Esophagus mucosa (tissue), 1 donor: ENCODE results near the gene TMC1. TPM values are rescaled to one million over a fixed set of nuclear protein-coding genes. Genes with fewer than 3 reads are reported as not detected.

ENCODE experiments used
- ATAC-seq: fragments of 200-7000 bp; cut with Tn5 transposase; one replicate; pipeline ENCODE4 v1.9.1; 2020
- total RNA-seq: library from RNA; stranded (reverse); gene quantifications from one replicate; pipeline ENCODE4 v1.2.4, GENCODE V29; 2023
- donor health status: DM: yes; HTN: yes; CAD: no.

The TMC1 gene
- total RNA-seq, 1 donor from 2014 or later = 3.3 TPM

DNA sequence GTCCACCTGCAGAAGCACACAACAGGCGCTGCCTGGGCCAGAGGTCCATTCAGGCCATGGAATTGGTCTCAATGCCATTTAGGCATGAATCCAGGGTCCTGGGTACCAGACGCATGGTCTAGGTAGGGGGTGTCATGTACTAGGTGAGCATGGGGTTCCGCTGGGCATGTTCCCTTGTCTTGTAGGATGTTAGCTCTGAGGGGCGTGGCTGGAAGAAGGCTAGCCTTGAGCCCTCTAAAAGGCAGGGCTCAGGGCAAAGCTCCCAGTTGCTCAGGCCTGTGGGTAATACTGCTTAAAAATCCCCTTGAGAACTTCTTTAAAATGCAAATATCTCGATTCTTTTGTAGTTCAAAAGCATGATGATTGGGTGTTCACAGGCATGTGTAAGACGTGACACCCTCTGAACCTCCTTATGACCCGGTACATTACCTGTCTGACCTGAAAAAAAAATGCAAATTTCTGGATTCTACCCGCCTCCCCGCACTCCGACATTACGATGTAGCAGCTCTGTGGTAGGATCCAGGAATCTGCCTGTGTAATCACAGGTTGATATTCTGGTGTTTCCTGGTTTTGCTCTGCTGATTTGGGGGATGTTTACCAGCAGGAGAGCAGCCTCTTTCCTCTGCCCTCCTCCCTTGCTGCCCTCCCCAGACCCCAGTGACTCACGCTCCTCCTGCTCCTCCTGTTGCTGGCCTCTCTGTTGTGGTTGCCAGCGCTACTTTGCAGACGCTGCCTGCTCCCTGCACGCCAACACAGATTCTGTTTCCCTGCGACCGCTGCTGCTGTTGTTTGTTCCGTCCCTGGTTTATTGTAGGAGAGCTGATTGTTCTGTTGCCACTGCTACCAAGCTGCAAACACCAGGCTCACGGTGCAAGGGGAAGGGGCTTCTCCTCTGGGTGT is 5.7 kb downstream of the TMC1 start:
- ATAC-seq = peak; percentile 83

DNA sequence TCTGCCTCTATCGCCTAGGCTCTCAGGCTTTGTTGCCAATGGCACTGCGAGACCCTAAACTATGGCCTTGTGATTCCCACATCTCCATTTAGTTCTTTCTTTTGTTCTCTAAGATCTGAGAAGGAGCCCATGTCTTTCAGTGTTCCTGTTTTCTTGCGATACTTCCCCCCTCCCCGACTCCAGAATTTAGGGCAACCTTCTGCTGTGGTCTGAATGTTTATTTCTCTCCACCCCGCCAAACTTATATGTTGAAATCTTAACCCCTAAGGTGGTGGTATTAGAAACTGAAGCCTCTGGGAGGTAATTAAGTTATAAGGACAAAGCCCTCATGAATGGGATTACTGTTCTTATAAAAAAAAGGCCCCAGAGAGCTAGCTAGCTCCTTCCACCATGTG is 6.4 kb downstream of the TMC1 start:
- no peak for ATAC-seq

DNA sequence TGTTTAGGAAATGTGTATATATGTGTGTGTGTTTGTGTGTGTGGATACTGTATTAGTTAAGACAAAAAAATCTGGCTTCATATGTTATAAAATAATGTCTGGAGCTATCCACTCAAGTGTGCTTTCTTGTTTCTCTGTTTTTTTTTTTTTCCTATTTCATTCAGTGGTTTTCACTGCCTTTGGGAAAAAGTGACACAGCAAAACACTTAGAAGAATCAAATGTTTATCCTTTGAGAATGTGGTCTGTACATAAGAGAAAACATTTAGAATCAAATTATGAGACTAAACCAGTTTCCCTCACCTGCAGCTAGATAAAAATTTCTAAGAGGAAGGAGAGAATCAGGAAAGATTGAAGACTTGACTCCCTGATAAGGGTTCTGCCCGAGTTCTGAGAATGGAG is 8.1 kb downstream of the TMC1 start:
- no peak for ATAC-seq

DNA sequence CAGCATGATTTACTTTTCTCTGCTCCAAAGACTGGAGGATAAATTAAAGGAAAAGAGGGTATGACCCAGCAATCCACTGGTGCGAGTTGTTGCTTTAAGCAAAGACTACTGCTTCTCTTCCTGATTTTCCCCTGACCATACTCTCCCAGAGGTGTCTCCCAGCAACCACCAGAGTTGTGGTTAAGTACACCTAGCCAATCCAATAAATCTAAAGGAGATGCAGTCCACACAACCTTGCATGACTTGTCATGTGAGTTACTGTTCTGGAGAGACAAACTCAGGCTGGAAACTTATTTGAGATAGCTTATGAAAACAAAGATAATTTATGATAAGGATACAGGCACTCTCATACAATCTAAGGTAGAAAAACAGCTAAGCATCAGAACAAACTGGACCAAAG is 11.9 kb downstream of the TMC1 start:
- no peak for ATAC-seq

DNA sequence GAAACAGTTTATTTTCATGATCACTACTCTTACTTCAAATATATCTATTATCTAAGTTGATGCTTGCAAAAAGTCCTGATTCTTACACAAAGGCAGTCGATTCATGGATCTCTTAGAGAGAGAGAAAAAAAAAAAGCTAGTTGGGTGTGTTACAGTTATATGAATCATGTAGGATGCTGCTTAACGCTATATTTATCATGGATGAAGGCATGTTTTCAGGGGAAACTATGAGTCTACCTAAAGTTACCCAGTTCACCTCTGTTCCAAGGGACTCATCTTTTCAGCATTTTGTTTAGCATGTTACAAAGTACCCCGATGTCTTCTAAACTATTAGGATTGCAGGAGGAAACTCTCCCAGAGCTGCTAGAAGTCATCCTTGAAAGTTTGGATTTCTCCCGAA is 13.5 kb downstream of the TMC1 start:
- ATAC-seq = no peak

DNA sequence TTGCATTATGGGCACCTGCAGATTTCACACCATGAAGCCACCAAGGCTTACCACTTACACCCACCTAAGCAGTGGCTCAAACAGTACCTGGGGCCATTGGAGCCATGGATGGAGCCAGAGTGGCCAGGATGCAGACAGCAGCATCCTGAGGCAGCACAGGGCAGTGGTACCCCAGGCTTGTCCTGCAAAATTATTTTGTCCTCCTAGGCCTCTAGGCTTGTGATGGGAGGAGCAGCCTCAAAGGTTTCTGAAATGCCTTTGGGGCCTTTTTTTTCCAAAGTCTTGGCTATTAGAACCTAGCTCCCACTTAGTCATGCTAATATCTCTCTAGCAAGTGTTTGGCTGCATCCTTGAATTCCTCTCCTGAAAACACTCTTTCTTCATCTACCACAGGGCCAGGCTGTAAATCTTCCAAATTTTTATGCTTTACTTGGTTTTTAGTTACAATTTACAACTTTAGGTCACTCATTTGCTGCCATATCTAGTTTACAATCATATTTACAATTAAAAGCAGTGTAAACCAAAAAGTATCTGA is 15.7 kb downstream of the TMC1 start:
- ATAC-seq = no peak

DNA sequence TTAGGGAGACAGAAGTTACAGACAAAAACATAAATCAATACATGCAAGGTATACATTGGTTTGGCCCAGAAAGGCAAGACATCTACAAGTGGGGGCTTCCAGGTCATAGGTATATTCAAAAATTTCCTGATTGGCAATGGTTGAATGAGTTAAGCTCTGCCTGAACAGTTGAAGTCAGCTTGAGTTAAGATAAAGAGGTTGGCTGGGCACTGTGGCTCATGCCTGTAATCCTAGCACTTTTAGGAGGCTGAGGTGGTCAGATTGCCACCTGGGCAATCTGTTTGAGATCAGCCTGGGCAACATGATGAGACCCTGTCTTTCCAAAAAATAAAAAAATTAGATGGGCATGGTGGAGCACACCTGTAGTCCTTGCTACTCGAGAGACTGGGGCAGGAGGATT is 16.3 kb downstream of the TMC1 start:
- no peak for ATAC-seq

DNA sequence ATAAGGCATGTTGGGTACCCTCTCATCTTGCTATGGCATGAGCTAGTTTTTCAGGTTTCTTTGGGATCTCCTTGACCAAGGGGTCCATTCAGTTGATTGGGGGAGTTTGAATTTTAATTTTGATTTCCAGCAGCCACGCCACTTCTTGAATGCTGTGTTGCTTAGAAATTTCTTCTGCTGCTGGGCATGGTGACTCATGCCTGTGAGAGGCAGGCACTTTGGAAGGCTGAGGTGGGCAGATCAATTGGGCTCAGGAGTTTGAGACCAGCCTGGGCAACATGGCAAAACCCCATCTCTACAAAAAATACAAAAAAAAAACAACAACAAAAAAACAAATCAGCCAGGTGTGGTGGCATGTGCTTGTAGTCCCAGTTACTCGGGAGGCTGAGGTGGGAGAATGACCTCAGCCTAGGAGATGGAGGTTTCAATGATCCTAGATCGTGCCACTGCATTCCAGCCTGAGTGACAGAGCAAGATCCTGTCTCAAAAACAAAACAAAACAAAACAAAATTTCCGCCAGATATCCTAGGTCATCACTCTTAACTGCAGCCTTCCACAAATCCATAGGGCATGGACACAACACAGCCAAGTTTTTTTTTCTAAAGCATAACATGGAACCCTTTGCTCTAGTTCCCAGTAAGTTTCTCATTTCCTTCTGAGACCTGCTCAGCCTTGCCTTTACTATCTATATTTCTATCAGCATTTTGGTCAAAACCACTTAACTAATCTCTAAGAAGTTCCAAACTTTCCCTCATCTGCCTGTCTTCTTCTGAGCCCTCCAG is 17.7 kb downstream of the TMC1 start:
- no peak for ATAC-seq

DNA sequence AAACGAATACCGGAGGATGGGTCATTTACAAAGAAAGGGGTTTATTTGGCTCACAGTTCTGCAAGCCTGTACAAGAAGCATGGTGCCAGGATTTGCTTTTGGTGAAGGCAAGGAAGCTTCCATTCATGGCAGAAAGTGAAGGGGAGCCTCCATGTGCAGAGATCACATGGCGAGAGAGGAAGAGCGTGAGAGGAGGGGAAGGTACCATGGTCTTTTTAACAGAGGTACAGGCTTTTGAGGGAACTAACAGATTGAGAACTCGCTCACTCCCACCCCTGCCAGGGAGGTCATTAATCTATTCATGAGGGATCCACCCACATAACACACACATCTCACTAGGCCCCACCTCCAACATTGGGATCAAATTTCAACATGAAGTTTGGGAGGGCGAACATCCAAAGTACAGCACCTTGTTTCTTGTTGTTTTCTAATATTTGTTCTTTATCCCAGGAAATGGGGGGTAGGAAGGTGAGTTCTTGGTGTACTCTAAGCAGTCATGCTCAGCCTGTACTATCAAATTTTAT is 18.5 kb downstream of the TMC1 start:
- ATAC-seq = peak; percentile 14

DNA sequence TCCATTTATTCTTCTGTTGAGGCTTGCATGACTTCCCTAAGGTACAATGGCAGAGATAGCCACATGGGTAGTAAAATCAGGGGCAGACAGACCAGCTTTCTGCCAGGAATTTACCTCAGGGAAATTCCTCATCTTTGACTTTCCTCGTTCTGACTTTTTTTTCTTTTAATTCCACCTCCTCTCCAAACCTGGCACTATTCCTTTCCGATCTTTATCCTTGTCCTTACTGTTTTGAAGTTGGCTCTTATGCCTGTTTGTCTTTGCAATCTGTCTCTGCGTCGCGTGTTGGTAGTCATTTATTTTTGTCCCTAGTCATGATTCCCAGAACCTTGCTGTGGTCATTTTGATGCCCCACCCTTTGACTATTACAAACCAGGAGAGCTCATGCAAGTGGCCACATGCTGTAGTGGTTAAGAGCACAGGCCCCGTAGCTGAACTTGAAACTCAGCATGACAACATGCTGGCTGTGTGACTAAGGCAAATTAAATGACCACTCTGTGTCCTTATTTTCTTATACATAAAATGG is 19.0 kb downstream of the TMC1 start:
- ATAC-seq = peak; percentile 80

DNA sequence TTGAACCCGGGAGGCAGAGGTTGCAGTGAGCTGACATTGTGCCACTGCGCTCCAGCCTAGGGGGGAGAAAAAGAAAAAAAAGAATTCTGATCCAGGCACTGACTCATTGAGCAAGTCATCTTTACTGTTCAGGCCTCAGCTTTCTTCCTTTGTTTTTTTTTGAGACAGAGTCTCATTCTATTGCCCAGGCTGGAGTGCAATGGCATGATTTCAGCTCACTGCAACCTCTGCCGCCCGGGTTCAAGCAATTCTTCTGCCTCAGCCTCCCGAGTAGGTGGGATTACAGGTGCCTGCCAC is 21.1 kb downstream of the TMC1 start:
- ATAC-seq = peak; percentile 79

DNA sequence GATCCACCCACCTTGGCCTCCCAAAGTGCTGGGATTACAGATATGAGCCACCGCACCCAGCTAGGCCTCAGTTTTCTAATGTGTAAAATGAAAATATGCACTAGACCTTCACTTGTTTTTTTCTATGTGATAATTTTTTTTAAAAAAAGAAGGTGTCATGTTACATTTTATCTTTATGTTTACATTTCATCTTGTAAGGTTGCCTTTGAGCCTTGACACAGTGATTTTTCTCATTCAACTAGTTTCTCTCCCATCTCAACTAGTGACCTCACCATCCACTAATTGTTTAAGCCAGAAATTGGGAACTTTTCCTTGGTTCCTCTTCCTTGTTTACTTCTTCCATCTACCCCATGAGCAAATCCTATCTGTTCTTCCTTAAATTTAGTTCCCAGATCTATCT is 21.5 kb downstream of the TMC1 start:
- no peak for ATAC-seq

DNA sequence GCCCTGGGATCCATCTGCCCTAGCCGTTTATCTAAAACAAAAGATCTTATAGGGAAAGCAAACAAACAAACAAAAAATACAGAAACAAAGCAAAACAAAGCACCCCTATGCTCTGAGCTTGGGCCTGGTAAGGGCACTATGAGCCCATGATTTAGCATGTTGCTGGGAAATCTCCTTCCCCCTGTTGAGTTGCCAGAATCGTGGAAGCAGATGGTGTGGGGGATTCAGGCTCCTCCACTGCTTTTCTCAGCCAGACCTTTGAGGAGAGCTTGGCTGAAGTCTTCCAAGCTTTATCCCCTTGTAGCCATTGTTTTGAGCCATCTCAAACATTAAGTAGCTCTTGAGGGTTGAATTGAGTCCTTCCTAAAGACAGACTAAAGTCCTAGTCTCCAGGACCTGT is 29.9 kb downstream of the TMC1 start:
- ATAC-seq = no peak

DNA sequence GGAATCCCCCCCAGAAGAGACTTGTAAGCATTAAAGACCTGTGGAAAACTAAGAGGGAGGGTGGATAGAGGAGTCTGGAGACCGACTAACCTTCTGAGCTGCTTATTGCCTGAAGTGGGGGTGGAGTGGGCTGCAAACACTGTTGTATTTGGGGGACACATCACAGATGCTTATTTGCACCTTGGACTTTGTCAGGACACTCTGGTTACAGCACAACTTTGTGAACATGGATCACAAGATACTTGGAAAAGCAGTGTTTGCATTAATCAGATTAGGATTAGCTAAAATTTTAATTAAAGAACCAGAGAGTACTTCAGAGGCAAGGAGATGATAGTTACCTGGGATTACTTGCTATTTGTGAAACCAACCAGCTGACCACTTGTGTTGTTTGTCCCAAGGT is 30.9 kb downstream of the TMC1 start:
- ATAC-seq = no peak

DNA sequence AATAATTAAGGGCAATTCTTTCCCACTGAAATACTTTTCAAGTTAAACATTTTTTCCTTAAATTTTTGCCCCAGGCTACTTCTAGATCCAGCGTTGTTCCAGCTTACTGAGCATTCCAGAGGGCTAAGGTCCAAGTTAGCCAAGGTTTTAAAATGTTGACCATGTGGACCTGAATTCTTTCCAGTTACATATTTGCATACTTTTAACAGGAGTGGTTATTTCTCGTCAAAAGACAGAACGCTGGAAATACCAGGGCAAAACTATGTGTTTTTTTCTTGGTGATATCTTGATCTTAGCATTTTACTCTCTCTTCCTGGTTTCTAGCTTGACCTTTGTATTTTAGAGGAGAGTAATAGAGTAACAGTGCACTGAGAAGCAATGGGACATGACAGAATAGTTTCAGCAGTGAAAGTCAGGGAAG is 32.8 kb downstream of the TMC1 start:
- ATAC-seq = no peak

DNA sequence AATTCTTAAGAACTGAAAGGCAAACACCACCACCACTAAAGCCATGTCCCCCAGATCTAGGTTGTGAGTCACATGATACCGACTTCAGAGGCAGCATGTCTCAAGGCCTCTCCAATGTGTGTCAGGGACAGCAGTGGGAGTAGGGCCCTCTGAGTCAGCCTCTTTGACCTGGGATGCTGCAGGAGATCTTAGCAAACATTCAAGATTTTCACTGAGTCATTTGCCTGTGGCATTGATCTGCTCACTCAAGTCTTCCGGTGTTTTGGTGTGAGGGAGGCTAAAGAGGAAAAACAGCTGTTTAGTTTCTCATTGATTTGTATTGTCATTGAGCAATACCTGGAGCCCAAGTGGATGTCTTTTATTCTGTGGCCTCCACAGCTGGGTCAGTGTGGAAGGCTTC is 36.1 kb downstream of the TMC1 start:
- ATAC-seq = peak; percentile 98

DNA sequence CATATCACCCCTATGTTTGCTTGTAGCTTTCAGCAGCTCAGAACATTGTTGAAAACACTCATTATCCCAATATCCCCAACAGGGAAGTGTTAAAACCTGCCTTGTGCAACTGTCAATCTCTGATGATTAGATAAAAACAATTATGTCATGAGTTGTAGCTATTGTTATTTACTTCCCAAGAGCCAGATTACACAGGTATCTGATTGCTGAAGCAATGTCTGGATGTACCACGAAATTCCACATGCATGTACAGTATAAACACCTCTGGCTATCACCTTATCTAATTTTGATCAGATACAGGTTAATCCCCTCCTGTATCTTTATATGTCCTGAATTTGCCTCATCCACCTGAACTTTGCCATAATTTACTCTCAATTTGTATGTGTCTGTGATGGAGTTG is 38.7 kb downstream of the TMC1 start:
- ATAC-seq = no peak

DNA sequence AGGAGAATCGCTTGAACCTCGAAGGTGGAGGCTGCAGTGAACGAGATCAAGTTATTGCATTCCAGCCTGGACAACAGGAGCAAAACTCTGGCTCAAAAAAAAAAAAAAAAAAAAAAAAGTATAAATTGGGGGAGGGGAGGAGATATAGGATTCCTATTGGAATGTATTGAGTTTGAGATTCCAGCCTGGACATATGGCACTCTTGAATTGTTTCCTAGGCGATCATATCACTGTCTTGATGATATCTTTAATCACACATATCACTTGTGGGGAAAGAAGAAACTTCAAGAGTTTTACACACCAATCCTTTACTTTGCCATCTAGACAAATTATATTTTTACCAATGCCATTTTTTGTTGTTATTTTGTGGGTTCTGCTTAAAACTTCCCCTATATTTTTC is 42.4 kb downstream of the TMC1 start:
- no peak for ATAC-seq

DNA sequence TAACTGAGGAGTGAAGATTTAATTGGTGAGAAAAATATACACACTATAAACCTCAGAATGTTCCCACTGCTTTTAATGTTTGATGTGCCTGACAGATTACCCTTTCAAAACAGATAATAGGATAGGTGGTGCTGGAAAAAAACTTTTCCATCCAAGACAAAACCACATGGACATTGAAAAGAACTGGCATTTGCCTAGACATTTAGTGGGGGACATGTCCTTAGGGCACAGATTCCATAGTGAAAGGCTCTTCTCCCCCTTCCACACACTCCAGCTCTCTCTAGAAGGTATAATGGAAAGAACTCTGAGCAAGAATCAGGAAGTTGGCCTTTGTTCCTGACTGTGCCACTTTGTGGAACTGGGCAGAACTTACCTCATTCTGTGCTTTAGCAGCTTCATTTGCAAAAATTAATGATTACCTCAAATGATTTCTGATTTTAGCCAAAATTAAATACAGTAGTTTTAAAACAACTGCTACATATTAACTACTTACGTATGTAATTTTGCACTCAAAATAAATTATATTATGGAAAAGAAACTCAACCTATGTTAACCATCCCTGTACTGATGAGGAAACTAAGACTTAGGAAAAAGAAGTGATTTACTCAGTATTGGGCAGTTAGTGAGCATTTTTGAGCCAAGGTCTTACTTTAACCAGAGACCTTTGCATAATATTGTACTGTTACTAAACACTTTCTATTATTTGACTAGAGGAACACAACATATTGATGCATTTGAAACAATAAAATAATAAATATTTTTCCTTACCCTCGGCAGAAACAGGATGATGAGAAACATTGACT is 43.3 kb downstream of the TMC1 start:
- ATAC-seq = no peak

DNA sequence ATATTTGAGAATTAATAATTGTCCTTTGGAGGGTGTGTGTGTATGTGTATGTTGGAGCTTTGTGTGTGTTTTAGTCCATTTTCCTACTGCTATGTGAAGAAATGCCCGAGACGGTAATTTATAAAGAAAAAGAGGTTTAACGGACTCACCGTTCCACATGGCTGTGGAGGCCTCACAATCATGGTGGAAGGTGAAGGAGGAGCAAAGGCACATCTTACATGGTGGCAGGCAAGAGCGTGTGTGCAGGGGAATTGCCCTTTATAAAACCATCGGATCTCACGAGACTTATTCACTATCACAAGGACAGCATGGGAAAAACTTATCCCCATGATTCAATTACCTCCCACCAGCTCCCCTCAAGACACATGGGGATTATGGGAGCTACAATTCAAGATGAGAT is 44.1 kb downstream of the TMC1 start:
- no peak for ATAC-seq

DNA sequence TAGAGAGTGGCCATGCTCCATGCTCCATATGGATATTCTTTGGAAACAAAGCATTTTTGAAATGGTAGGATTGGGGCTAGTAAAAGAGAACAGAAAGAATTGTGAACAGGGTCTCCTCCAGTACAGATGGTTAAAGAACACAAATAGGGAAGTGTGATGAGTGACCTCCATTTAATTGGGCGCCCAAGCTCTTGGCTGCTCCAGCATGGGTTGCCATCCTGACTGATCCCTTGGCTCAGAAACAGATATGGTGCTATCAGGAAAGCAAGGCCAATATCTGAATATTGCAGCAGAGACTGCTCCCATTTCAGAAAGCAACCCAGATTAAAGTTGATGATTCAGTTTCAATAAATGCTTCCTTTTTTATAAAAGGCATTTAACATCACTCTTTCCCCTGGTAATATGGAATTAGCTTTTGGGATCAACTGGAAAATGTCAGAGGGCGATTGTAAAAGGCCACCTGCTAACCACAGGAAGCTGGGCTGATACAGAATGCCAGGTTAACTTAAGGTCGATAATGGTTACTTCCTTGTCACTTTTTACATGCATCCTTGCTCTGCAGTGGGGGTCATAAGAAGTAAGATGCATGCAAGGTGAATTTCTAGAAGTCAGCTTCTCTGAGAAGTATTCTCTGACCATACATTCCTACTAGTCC is 52.9 kb downstream of the TMC1 start:
- no peak for ATAC-seq

DNA sequence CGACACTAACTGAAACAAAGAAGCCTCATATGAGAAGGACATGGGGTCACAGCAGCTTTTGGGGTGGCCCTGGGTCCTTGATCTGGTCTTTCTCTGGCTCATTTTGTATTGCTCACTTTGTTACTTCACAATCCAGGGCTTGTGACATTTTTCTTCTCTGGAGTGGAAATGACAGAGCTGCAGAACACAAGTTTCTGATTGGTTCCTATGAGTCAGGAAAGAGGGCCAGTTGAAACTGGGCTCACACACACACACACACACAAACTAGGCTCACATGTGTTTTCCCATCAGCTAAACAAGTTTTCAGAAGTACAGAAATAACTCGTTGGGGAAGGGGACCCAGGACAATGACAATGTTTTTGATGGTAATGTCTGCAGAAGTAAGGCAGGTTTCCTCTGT is 54.3 kb downstream of the TMC1 start:
- no peak for ATAC-seq
